Right forelimb (tissue), 1 donor: ENCODE measurements around the gene NKX1-1.
"Not testable (repeated sequence)": the region's sequence is repeated elsewhere in the genome, so short reads cannot be mapped to it uniquely, and the experiment has no call there.

ENCODE experiments used
- DNase-seq: peaks from one replicate; pipeline ENCODE4 v3.0.0-alpha.2; 2018

Gene NKX1-1

DNA sequence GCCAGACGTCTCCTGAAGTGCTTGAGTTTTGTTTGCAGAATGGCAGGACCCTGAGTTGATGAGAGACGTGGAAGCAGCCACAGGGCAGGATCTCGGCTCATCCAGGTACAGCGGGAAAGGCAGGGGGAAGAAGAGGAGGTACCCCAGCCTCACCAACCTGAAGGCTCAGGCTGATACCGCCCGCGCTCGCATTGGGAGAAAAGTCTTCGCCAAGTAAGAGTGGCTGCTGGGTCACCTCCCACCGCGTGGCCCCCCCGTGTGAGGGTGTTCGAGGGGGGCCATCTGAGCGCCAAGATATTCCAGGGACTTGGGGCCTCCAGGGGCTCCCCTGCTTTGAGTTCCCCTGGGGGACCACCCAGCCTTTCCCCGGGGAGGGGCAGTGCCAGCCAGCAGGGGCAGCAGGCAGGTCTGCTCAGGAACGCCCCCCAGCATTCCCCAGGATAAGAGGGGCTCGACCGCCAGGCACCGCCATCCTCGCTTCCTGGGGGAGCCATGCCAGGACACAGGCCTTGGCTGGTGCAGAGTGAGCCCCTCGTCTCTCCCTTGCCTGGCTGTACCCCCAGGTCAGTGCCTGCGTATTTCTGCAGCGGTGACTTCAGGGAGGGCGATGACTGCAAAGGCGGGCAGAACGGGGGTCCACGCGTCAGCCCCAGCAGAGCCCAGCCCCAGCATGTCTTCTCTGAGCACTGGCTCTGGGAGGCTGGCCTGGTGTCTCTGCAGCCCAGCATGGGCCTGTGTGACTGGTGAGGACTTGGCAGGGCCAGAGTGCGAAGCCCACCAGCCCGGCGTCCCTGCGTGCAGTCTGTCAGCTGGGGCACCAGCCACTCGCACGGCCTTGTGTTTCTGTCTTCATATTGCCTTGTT, 22.3 kb downstream of the NKX1-1 start:
- DNase-seq: no peak

DNA sequence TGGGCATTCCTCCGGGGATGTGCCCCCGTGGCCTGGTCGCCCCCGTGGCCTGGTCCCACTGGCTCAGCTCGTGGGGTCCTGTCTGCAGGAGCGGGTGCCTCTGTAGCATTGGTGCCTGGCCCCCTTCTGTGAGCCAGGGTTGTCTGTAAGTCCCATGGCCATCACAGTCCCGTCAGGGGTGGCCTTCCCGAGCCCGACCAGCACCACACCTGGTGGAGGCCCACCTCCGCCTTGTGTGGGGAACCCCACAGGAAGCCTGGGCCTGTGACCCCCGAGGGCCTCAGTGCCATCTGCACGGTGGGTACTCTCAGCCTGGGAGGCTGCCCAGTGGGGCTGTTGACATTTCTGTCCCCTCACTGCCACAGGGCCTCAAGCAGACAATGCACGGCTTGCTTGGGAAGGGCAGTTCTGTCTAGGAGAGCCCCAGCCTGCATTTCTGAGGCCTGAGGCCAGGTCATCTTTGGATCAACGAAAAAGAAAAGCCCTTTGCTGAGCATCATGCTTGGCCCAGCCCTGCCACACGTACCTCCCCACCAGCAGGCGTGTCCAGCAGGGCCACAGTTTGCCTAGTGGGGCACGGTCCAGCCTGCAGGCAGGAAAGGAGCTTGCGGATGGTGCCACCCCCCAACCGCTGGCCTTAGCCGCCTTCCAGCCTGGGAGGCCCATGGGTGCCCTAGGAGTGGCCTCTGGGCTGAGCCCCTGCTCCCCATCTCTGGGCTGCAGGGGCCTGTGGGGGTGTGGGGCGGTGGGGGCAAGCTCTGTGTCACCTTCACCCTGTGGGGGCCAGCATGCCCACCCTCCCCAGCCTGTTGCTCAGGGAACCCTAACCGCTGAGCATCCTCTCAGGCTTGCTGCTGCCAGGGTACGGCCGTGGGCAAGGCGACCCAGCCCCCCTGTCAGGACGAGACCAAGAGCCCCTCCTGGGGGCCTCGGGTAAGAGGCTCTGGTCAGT, 23.2 kb downstream of the NKX1-1 start:
- no peak for DNase-seq

DNA sequence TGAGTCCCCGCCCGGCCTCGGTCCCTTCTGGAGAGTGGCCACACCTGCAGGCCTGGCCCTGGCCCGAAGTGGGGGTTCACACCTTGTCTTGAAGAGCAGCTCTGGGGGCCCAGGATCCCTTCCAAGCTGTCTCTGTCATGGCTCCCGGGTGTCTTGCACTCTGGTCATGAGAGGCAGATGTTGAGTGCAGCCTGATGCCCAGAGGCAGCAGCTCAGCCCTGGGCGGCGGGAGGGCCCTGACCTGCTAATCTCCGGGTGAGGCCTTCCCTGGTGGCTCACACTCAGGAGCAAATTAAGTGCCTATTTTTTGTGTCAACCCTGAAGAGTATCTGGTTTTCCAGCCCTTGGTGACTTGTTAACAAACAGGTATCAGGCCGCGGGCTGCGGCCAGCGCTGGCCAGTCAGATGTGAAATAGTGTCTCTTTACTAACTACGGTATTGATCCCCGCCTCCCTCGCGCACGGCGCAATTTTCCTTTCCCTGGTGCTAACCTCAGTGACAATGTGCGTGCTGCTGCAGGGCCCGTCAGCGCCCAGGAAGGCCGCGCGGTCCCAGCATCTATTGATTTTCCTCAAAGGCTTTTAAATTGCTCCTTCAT, 24.2 kb downstream of the NKX1-1 start:
- no peak for DNase-seq

- DNase-seq: no peak
These were observed 25.0 kb downstream of the NKX1-1 start for GRCh38 chr4:1381181-1381621.

- no peak for DNase-seq
These were observed 25.7 kb downstream of the NKX1-1 start for GRCh38 chr4:1380368-1381151.

GRCh38 chr4:1379801-1380331, 26.4 kb downstream of the NKX1-1 start:
- DNase-seq: no peak

DNA sequence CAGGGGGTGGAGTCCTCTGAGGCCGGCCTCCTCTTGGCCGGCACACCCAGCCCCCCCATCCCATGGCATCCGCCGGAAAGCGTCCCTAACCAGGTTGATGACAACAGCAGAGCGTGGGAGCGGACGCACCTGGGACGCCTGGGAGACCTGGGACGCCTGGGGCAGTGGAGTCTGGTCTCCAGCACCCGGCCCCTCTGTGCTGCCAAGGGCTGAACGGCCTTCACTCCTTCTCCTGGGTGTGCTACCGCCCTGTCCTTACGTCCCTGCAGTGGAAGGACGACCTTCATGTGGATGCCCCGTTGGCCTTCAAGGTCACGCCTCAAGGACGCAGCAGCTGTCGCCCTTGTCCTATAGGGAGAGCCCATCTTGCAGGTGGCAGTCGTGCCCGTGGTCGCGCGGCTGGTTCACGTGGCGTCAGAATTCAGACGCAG, 26.9 kb downstream of the NKX1-1 start:
- no peak for DNase-seq

GRCh38 chr4:1378559-1379231, 27.5 kb downstream of the NKX1-1 start:
- no peak for DNase-seq

DNA sequence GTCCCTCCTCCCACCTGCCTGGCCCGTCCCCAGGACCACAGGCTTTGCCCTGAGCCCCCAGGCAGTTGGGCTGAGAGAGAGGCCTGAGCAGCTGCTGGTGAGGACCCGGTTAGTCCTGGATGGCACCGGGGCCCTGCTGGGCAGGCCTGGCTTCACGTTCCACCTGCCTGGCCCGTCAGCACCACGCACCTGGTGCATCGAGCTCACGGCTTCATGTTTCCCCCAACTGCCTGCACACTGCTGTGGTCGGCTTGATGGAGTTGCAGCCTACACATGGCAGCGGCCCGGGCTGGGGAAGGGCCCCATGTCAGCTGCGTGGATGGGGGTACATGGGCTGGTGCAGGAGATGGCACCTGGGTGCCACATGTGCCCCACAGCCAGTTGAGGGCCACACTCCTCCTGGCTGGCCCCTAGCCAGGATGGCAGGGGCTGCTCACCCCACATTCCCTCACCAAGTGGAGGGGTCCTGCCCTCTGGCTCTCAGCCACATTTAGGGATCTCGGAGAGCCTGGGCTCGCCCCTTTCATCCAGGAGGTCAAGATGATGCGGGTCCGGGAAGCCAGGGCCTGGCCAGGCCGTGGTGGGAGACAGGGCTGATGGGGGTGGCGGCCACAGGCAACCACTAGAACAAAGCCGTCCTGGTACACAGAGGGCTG, 28.5 kb downstream of the NKX1-1 start:
- DNase-seq: no peak

DNA sequence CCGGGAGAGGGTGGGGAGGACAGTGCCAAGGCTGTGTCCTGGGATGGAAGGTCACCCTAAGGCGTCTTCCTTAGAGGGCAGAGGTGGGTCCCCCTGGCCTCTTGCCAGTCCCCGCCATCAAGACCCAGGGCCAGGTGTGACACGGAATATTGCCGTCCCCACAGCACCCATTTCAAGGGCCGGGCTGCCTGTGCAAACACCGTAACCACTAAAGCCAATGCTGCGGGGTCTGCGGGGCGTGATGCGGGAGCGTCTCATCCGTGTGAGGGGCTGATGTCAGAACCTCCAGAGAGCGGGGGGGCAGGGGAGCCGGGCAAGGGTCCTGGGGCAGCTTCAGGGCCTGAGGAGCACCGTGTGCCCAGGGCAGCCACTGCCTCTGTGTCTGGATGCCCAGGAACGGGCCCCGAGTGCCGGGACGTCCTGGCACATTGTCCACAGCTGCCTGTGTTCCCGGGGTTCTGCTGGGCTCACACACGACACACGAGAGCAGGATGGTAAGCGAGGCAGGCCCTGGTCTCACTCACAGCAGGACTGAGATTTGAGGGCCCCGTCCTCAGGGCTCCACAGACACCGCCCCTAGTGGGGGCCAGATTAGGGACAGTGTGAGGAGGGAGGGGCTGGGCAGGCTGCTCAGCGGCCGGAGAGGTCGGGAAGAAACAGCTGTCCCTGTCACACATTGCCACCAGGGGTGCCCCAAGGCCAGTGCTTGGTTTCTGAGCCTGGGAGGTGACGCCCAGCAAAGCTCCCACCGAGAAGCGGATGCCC, 29.2 kb downstream of the NKX1-1 start:
- no peak for DNase-seq

GRCh38 chr4:1376391-1376840, 29.8 kb downstream of the NKX1-1 start:
- DNase-seq: no peak

GRCh38 chr4:1375761-1376322, 30.4 kb downstream of the NKX1-1 start:
- no peak for DNase-seq

DNA sequence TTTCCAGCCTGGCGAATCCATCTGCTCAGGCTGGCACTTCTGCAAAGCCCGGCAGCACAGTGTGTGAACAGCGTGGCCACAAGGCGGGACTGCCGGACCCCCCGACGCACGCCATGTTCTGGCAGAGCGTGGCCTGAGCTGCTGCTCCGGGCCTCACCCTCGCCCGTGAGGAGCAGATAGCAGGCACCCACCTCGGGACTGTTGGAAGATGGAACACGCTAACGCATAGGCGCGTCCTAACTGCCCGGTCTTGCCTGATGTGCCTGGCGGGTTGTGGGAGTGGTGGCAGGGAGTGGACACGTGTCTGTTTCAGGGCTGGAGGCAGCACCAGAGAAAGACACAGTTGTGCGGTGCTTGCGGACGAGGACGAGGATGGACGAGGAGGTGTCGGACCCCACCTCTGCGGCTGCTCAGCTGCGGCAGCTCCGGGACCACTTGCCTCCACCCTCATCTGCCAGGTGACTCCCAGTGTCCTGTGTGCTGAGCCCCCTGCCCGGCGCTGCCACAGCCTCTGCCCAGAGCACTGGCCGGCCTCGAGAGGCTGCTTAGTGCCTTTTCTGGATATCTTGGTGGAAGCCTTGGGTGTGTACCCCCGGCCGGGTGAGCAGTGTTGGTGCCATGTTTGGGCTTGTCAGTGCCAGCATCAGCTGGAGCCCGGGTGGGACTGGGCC, 31.1 kb downstream of the NKX1-1 start:
- no peak for DNase-seq

DNA sequence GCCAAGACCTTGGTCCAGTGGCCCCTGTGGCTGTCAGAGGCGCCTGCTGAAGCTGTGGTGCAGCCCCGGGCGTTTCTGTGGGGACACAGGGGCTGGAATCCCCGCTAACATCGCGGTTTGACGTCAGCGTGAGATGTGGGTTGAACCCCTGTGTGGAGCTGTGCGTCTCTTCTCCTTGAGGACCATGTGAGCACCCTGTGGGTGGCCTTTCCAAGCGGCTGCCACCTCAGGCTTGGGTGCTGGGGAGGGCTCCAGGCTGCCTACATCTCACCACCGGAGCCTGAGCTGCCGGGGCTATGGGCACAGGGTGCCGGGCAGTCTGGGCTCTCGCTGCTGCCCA, 31.6 kb downstream of the NKX1-1 start:
- DNase-seq: no peak

DNA sequence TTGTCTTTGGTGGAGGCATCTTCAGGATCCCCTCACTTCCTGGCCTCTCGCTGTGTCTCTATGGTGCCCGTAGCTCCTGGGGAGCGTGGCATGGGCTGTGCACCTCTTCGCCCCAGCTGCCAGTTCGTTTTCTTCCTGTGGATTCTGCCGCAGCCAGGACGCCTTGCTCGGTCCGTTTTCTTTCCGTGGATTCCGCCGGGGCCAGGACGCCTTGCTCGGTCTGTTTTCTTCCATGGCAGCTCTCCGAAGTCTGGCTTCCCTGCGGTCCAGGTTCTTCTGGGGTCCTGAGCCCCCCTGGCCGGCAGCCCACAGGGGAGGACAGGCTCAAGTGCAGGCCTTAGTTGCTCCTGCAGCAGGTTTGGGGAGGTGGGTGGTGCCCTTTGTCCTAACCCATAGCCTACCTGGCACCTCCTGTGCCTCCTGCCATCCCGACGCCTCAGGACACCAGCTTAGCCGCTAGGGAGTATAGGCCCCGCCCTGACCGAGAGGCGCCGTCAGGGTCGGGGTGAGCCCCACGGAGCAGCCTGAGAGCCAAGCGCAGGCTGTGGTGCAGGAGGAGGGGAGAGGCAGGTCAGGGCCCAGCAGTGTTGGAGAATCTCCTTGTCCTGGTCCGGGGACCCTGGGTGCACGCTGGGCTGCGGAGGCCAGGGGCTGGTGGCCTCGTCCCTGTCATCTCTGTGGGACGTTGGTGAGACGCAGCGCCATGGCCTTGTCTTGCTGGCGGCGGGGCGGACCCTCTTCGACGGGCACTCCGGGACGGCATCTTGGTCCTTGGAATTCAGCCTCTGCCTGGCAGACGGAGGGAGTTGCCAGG, 32.1 kb downstream of the NKX1-1 start:
- DNase-seq: peak; percentile 13

GRCh38 chr4:1372576-1372975, 33.7 kb downstream of the NKX1-1 start:
- DNase-seq: not testable (repeated sequence)

DNA sequence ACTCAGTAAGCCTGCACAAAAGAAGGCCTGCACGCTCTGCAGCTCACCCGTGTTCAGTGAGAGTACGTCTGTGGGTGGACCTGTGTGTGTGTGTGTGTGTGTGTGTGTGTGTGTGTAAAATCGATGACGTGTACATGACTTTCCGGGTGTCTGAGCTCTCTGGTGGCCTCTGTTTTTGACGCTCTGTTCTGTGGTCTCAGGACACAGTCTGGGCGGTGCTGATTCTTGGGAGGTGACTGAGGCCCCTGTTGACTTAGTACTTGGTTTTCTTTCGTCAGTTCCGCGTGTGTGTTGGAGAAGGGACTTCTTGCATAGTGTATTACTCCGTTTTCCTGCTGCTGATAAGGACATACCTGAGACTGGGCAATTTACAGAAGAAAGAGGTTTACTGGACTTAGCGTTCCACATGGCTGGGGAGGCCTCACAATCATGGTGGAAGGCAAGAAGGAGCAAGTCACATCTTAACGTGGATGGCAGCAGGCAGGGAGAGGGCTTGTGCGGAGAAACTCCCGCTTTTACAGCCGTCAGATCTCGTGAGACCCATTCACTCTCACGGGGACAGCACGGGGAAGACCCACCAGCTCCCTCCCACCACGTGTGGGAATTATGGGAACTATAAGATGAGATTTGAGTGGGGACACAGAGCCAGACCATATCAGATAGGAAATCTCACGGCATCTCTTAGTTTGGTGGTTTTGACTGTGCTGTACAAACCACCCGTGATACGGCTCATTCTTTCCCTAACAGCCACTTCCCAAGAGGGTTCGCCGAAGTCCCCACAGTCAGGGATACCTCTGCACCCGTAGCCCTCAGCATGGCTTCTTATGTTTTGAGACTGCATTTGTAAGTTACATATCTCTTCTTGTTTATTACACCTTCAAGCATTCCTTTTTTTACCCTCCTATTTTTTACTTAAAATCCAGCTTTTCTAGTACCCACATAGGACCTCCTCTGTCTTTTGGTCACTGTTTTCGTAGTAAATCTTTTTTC, 34.8 kb downstream of the NKX1-1 start:
- DNase-seq: peak; percentile 7
